ENCODE measurements around the gene UBL4B.

Gene UBL4B

DNA sequence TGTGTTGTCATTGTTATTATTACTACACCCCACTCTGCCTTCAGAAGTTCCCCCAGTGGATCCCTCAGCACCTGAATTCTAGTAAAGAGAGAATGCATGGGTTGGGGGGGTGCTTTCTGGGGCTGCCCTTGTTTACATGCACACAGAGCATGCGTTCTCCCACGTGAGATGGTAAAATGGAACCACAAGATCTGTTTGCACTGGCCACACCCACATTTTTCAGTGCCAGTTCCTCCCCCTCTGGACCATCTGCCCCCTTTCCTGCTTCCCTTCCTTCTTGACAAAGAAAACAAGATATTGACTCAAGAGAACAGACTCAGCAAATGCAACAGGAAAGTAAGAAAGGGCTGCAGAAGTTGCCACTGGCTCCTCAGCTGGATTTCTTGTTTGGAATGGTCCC, 46.9 kb downstream of the UBL4B start:
- DNase-seq = no peak

DNA sequence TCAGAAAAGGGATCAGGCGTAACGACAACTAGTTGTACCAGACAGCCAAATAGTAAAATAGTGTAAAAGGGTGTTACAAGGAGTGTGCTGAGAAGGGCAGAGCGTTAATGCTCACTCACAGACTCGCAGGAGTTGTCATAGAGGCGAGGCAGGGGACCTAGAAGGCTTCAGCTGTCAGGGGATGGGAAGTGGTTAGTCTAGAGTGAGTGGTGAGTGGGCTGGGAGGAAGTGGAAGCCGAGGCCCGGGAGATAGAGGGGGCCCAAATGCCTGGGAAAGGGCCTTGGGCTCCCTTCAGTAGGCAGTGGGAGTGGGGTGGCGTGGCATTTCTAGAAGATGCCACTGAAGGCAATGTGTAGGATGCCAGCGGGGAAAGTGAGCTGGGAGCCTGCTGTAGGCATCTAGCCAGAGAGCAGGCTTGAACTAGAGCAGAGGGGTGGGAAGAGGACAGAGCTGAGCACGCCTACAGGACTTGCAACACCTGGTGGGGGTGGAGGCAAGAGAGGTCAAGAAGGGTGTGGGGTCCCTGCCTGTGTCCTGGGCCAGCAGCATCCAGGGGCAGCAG, 48.4 kb downstream of the UBL4B start:
- DNase-seq = no peak

DNA sequence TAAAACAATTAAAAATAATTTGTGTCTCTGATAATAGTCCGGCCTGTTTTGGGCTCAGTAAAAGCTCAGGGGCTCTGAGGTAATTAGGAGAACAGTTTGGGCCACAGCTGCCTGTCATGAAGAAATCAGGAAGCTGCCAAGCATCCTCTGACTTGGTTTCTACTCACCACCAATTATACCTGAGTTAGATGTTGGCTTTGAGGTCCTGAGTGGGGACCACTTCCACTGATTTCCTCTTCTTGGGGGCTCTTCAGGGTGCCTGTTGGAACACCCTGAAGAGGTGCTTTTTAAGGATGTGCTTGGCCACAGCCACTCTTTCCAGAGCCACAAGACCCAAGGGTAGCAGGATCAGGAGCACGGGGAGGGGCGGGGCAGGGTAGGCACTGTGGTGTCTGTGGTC, 48.9 kb downstream of the UBL4B start:
- no peak for DNase-seq

DNA sequence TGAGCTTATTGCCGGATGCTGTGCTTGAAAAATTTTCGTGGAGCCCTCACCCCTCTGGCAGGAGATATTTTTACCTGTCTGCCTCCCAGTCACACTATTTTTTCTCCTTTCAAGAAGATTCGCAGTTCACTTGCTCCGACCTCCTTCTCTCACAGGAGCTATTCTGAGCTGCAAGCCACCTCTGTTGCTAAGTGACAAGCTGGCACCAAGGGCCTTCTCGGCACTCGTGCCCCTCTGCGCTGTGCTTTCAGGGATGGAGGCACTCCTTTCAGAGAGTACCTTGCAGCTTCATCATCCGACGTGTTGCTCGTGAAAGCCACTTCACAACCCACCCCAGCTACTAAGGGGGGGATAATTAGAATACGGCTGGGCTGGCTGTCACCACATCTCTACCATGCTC, 49.6 kb downstream of the UBL4B start:
- DNase-seq = no peak

All from right hindlimb (tissue), 1 donor.